HG03045 (cell line): Measurements from ENCODE around the gene DHCR7.
"Not testable (repeated sequence)": the region's sequence is repeated elsewhere in the genome, so short reads cannot be mapped to it uniquely, and the experiment has no call there.

Experiments
- ATAC-seq: cut with Tn5 transposase; IDR thresholded peaks from one replicate; pipeline ENCODE4 v1.9.1; 2021; ENCODE audit warnings: mild to moderate bottlenecking, moderate library complexity; ENCODE audit not compliant: unreplicated experiment

Gene DHCR7

DNA sequence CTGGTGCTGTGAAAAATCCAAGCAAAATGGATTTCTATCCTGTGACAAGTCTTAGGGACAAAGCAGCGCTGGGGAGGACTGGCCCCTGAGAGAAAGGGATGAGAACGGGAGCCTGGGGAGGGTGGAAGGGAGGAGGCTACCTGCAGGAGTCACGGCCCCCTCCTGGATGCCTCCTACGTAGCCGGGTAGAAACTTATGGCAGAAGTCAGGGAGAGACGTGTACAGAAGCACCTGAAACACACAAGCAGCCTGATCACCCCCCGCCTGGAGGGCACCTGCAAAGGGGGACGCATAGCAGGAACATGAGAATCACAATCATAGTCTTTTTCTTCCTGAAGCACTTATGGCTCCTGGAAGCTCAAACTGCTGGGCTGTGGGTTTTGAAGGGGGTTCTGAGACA is 6.1 kb downstream of the DHCR7 start:
- no peak for ATAC-seq

DNA sequence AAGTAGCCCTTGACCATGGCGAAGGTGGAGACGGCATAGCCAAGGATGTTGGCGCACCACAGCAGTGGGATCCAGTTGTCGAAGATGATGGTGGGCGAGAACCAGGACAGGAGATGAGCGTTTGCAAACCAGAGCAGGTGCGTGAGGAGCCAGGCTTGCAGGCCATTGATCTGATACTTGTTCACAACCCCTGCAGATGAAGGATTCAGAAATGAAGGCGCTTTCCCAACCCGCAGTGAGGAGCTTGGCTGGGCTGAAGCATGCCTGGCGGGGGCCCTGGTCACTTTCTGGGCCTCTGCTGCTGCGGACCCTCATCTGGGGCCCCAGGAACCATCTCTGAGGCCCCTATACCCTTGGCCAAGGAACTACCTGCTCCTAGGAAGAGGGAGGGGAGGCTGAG is 6.9 kb downstream of the DHCR7 start:
- ATAC-seq = no peak

DNA sequence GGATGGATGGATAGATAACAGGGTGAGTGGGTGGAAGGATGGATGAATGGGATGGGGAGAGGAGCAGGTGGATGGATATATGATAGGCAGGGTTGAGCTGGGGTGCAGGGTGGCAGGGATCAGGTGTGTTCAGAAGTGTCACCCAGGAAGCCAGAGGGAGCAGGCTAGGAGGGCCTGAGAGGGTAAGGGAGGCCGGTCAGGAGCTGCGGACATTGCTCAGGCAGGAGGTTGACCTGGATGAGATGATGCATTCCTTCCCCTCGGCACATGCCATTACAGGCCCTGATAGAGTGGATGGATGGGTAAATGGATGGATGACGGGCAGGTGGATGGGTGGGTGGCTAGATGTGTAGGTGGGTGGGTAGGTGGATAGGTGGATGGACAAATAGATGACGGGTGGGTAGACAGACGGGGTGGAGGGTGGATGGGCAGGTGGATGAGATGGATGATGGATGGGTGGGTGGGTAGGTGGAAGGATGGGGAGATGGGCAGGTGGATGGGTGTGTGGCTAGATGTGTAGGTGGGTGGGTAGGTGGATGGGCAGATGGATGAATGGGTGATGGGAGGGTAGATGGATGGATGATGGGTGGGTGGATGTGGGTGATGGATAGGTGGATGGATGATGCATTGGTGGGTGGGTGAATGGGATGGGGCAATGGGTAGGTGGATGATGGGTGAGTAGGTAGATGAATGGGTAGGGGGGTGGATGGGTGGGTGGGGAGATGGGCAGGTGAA is 8.0 kb downstream of the DHCR7 start:
- ATAC-seq = no peak

DNA sequence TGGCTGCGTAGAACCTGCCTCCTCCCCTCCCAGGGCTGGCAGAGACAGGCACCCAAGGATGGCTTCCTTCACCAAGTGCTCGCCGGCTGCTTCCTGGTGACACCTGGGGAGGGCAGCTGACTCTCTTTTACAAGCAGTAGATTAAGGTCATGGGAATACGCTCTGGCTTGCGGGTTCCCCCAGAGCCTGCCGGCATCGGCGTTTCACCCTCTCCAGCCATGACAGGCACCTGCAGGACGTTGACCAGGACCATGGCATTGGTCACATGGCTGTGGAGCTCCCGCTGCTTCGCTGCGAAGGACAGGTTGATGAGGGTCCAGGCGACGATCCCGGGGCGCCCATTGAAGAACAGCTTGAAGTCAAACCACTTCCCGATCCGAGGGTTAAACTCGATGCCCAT is 9.5 kb downstream of the DHCR7 start:
- ATAC-seq = no peak

GRCh38 chr11:71437879-71438278 is 10.3 kb downstream of the DHCR7 start:
- ATAC-seq = no peak

DNA sequence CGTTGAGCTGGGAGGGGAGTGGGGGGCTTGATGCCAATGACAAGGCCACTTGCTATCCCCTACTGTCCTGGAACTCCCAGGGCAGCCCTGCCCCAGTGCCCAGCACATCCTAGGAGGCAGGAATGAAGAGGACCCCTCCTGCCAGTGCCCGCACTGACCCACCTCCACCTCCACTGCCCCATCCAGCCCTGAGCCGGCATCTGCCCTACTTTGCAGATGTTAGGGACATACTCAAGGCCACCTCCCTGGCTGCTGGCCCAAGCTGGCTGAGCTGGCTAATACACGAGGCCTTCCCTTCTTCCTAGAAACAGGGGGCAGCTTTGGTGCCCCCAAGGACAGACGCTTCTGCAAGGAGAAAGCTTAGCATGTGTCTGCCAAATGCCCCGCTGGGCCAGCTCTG is 10.8 kb downstream of the DHCR7 start:
- no peak for ATAC-seq

DNA sequence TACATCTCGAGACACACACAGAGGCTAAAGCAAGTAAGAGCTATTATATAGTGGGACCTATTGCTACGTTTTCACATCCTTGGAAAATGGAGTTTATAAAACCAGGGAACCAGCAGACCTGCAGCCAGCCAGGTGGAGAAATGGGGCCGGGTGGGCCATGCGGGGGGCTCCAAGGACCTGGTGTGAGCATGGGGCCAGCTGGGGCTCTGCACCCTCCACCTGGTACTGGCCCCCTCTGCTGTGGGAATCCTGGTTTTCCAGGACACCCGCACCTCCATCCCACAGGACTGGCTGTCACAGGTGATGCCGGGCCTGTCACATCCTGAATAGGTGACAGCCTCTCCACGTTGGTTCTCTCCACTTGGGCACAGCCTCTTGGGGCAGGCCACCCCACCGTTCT is 11.3 kb downstream of the DHCR7 start:
- ATAC-seq = no peak

- no peak for ATAC-seq
Measured at GRCh38 chr11:71435278-71435951, 12.8 kb downstream of the DHCR7 start.

DNA sequence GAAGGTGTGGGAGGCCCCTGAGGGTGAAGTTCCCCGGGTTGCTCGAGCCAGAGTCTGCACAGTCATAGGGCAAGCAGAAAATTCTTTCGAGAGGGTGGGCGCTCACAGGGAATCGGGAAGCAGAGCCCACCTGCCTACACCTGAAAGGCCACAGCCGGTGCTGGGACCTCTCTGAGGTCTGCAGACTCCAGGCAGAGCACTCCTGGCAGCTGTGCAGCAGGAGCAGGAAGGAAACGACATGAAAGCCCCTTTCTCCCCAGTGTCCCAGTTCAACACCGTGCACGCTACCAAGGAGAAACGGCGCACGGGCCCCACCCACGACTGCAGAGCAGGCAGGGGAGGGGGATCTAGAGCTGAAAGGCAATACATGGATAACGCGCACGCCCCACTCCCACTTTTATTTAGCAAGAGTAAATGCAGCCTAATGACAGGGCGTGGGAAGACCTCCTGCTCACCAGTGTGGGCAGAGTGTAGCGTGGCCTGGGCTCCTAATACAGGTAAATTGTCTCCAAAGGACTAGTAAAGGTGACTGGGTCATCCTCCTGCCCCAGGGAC is 13.5 kb downstream of the DHCR7 start:
- no peak for ATAC-seq

DNA sequence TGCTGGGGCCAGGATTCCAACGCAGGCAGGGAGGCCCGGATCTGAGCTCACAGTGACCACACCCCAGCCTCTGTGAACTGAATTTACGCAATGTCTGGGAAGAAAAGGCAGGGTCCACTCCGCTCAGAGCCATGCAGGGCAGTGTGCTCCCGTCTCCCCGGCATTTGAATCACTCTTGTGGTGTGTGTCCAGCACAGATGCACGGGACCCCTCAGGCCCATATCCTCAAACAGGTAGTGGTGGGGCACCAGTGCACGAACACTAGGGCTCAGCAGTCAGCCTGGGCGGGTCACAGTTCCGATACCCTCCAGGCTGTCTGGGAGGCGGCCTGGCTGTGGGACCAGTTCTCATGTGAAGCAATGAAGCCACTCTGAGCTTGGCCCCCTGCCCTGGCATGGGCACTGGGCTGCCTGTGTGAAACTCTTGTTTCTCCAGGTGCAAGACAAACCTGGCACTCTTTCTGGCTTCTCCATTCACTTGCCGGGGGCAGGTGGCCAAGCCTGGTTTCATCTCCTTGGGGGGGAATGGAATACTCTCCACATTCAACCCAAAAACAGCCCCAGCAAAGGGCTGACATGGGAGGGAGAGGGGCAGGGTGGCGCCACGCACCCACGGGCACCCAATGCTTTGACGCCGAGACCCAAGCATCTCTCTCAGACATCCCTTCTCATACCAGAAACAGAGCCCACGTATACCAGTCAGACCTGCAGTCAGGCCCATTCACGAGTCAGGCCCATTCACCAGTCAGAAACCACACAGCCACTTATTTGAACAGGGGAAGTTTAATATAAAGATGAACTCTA is 14.3 kb downstream of the DHCR7 start:
- no peak for ATAC-seq

DNA sequence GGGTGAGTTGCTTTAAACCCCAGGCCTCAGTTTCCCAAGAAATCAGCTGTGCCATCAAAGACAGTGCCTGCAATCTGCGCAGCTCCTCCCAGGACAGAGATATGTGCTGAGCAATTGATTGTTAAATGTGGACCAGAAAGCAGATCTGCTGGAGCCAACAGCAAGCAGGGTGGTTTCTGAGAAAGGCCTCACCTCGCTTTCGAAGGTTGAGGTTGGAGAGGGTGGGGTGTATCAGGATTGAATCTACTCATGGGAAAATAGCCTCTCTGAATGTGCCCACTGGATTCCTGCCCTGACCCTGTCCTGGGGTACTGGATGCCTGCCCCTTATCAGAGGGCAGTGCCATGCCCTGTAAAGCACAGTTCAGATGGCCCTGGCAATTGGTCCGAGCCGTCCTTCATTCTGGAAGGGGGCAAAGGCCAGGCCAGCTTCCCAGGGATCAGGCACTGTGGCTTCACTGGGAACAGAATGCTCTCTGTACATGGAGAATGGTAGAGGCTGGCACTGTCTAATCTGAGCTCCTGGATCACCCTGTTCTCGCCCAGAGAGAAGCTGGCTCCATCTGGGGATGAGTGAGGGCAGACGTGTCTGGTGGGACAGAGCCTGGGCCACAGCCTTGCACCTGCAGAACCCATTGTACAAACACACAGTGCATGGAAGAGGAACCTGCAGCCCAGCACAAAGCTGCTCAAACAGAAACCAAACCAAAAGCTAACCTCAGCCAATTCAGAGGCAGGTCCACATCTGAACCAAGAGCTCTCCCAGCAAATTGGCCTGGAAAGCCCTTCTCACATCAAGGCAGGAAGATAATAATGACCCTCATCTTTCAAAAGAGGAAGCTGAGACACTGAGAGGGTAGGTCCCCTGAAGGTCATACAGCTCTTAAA is 15.2 kb downstream of the DHCR7 start:
- no peak for ATAC-seq

DNA sequence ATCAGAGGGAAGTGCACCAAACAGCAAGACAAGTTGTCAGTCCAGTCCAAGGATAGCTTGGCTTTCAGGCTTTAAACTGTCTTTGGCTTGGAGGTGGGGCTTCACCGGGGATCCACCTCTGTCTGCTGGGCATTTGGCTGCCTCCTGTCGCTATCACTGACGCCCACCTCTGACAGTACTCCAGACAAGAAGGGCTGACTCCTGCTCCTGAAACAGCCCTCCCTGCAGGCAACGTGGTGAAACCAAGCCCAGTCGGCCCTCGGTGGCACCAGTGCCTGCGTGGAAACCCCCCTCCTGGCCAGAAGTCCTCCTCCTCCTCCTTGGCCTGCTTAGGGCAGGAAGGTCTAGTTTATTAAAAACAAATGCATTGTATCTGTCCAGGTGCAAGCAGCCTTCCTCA is 16.9 kb downstream of the DHCR7 start:
- ATAC-seq = no peak

GRCh38 chr11:71430166-71430565 is 18.0 kb downstream of the DHCR7 start:
- ATAC-seq = no peak

- no peak for ATAC-seq
Measured at GRCh38 chr11:71429701-71430100, 18.5 kb downstream of the DHCR7 start.

- no peak for ATAC-seq
Measured at GRCh38 chr11:71428861-71429435, 19.2 kb downstream of the DHCR7 start.

GRCh38 chr11:71426413-71426812 is 21.8 kb downstream of the DHCR7 start:
- ATAC-seq = no peak

GRCh38 chr11:71425860-71426259 is 22.3 kb downstream of the DHCR7 start:
- ATAC-seq = no peak

DNA sequence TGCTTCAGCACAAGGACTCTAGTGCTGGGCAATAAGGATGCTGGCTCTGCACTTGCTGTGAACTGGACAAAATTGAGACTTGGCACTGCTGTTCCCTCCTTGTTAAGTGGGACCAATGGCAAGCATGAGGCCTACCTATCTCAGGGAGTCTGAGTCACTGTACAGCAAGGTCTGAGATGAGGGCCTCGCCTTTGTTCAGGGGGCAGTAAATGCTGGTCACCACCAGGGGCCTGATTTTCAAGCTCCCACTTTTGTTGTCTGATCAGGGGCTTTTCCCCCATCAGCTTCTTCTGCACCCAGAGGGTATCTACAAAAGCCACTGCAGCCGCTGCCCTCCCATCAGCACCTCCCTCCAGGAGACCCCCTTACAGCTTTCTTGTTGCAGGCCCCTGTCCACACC is 22.8 kb downstream of the DHCR7 start:
- no peak for ATAC-seq

- no peak for ATAC-seq
Measured at GRCh38 chr11:71423181-71423790, 24.9 kb downstream of the DHCR7 start.

- ATAC-seq = not testable (repeated sequence)
Measured at GRCh38 chr11:71422318-71422717, 25.9 kb downstream of the DHCR7 start.
